A549 (cell line): Measurements from ENCODE around the gene ZNF287.

ENCODE experiments used
- CHD4 ChIP-seq: fragments of 200-600 bp; sonication (generic); IDR thresholded peaks from 2 replicates; pipeline ENCODE4 v1.6.1; 2016; ENCODE audit warnings: antibody characterized with exemption, mild to moderate bottlenecking, borderline replicate concordance
- MAZ ChIP-seq: fragments of 150-350 bp; IDR thresholded peaks from 2 replicates; pipeline ENCODE4 v1.6.1; 2014; ENCODE audit warnings: antibody characterized with exemption, low read depth, low read length, borderline replicate concordance
- NFE2L2 ChIP-seq: fragments of 150-350 bp; conservative IDR thresholded peaks from 2 replicates; pipeline ENCODE4 v1.6.1; 2014; ENCODE audit warnings: low read length
- POLR2A ChIP-seq: IDR thresholded peaks from 2 replicates; pipeline ENCODE4 v1.6.1; 2012; ENCODE audit warnings: mild to moderate bottlenecking, low read length
- RAD21 ChIP-seq, 2 experiments: fragments of >200 bp in 1 of 2; sonication (Bioruptor Twin) in 1 of 2; formaldehyde crosslinking in 1 of 2; IDR thresholded peaks in 1 of 2; conservative IDR thresholded peaks in 1 of 2; 2 replicates in 1 of 2; 3 replicates in 1 of 2; pipeline ENCODE4 v1.6.1; 2012 to 2018; ENCODE audit warnings: inconsistent platforms in 1 of 2
- RFX5 ChIP-seq: fragments of 450-650 bp; IDR thresholded peaks from 2 replicates; pipeline ENCODE4 v1.7.1; 2014; ENCODE audit warnings: antibody characterized with exemption, mild to moderate bottlenecking, moderate library complexity
- SMC3 ChIP-seq: fragments of >200 bp; sonication (Bioruptor Twin); formaldehyde crosslinking; IDR thresholded peaks from 3 replicates; pipeline ENCODE4 v1.6.1; 2018; ENCODE audit warnings: inconsistent platforms
- SREBF2 ChIP-seq: fragments of 450-650 bp; IDR thresholded peaks from 2 replicates; pipeline ENCODE4 v1.6.1; 2014; ENCODE audit warnings: mild to moderate bottlenecking, moderate library complexity
- TF ChIP-seq, protein P1 (sequence below): fragments of >200 bp; sonication (Bioruptor Twin); formaldehyde crosslinking; IDR thresholded peaks from 3 replicates; pipeline ENCODE4 v1.5.1; 2016
- TF ChIP-seq, protein P2 (sequence below): fragments of 250-450 bp; sonication (Bioruptor Pico); IDR thresholded peaks from 2 replicates; pipeline ENCODE4 v1.5.0; 2021; ENCODE audit warnings: mild to moderate bottlenecking, moderate library complexity, borderline replicate concordance
- TF ChIP-seq, protein P3 (sequence below): fragments of 150-350 bp; IDR thresholded peaks from 2 replicates; pipeline ENCODE4 v1.6.1; 2014; ENCODE audit warnings: low read depth, mild to moderate bottlenecking, low read length

DNA sequence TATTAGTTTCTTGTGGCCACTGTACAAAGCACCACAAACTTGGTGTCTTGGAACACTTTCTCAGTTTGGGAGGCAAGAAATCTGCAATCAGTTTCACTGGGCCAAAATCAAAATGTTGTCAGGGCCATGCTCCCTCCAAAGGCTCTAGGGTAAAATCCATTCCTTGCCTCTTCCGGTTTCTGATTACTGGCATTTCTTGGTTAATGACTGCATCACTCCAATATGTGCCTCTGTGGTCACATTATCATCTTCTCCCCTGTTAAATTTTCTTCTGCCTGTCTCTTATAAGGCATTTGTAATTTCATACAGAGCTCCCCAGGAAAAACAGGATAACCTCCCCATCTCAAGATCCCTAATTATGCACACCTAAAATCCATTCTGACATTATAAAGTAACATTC is 34.8 kb downstream of the ZNF287 start:
- TF ChIP-seq, protein P1, sequence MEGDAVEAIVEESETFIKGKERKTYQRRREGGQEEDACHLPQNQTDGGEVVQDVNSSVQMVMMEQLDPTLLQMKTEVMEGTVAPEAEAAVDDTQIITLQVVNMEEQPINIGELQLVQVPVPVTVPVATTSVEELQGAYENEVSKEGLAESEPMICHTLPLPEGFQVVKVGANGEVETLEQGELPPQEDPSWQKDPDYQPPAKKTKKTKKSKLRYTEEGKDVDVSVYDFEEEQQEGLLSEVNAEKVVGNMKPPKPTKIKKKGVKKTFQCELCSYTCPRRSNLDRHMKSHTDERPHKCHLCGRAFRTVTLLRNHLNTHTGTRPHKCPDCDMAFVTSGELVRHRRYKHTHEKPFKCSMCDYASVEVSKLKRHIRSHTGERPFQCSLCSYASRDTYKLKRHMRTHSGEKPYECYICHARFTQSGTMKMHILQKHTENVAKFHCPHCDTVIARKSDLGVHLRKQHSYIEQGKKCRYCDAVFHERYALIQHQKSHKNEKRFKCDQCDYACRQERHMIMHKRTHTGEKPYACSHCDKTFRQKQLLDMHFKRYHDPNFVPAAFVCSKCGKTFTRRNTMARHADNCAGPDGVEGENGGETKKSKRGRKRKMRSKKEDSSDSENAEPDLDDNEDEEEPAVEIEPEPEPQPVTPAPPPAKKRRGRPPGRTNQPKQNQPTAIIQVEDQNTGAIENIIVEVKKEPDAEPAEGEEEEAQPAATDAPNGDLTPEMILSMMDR = no peak
- TF ChIP-seq POLR2A (no peak), RAD21 (conservative IDR thresholded peaks at IDR 0.05 in 1 of 2, IDR thresholded peaks at IDR 0.05 in 1 of 2) (no peak), SMC3 (no peak), SREBF2 (no peak), NFE2L2 (no peak), MAZ (no peak), RFX5 (no peak), CHD4 (no peak)
- TF ChIP-seq, protein P2, sequence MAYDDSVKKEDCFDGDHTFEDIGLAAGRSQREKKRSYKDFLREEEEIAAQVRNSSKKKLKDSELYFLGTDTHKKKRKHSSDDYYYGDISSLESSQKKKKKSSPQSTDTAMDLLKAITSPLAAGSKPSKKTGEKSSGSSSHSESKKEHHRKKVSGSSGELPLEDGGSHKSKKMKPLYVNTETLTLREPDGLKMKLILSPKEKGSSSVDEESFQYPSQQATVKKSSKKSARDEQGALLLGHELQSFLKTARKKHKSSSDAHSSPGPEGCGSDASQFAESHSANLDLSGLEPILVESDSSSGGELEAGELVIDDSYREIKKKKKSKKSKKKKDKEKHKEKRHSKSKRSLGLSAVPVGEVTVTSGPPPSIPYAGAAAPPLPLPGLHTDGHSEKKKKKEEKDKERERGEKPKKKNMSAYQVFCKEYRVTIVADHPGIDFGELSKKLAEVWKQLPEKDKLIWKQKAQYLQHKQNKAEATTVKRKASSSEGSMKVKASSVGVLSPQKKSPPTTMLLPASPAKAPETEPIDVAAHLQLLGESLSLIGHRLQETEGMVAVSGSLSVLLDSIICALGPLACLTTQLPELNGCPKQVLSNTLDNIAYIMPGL = no peak
- TF ChIP-seq, protein P3, sequence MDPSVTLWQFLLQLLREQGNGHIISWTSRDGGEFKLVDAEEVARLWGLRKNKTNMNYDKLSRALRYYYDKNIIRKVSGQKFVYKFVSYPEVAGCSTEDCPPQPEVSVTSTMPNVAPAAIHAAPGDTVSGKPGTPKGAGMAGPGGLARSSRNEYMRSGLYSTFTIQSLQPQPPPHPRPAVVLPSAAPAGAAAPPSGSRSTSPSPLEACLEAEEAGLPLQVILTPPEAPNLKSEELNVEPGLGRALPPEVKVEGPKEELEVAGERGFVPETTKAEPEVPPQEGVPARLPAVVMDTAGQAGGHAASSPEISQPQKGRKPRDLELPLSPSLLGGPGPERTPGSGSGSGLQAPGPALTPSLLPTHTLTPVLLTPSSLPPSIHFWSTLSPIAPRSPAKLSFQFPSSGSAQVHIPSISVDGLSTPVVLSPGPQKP = no peak
